NCI-H146 (cell line): Measurements from ENCODE around the gene MACO1.
"Not testable (repeated sequence)": the region's sequence is repeated elsewhere in the genome, so short reads cannot be mapped to it uniquely, and the experiment has no call there.

Experiments used
- DNase-seq: peaks from one replicate; lab custom pipeline; 2025; lab: John Stamatoyannopoulos, UW

Gene MACO1

GRCh38 chr1:25486602-25487001 is 55.9 kb downstream of the MACO1 start:
- no peak for DNase-seq

- DNase-seq, result no peak
These were observed 56.9 kb downstream of the MACO1 start for GRCh38 chr1:25487628-25488027.

GRCh38 chr1:25492323-25492722 is 61.6 kb downstream of the MACO1 start:
- DNase-seq, result no peak

- no peak for DNase-seq
These were observed 64.3 kb downstream of the MACO1 start for GRCh38 chr1:25494952-25495351.

GRCh38 chr1:25500694-25501093 is 70.0 kb downstream of the MACO1 start:
- no peak for DNase-seq

- no peak for DNase-seq
These were observed 70.8 kb downstream of the MACO1 start for GRCh38 chr1:25501235-25502058.

GRCh38 chr1:25502957-25503356 is 72.3 kb downstream of the MACO1 start:
- DNase-seq, result no peak

- DNase-seq, result no peak
These were observed 73.1 kb downstream of the MACO1 start for GRCh38 chr1:25503551-25504426.

GRCh38 chr1:25504706-25505595 is 74.3 kb downstream of the MACO1 start:
- DNase-seq, result no peak

GRCh38 chr1:25505656-25506385 is 75.1 kb downstream of the MACO1 start:
- DNase-seq, result no peak

GRCh38 chr1:25506566-25507463 is 76.1 kb downstream of the MACO1 start:
- not testable (repeated sequence) for DNase-seq

- DNase-seq, result no peak
These were observed 83.0 kb downstream of the MACO1 start for GRCh38 chr1:25513666-25514065.

GRCh38 chr1:25515033-25515432 is 84.3 kb downstream of the MACO1 start:
- DNase-seq, result no peak

- no peak for DNase-seq
These were observed 86.0 kb downstream of the MACO1 start for GRCh38 chr1:25516686-25517085.

- DNase-seq, result no peak
These were observed 87.0 kb downstream of the MACO1 start for GRCh38 chr1:25517476-25518394.

GRCh38 chr1:25519624-25520023 is 88.9 kb downstream of the MACO1 start:
- DNase-seq, result no peak

- peak; percentile 18 for DNase-seq
These were observed 89.9 kb downstream of the MACO1 start for GRCh38 chr1:25520446-25521061.

- DNase-seq, result no peak
These were observed 91.4 kb downstream of the MACO1 start for GRCh38 chr1:25522031-25522655.
